Transverse colon (tissue), 4 donors: ENCODE results near the gene FAM13A. TPM values are rescaled to one million over a fixed set of nuclear protein-coding genes. Genes with fewer than 3 reads are reported as not detected.
A peak's percentile ranks its signal among the peaks of the same experiment; 100 is the strongest.

Experiments
- DNase-seq: peaks from one replicate; pipeline ENCODE4 v3.0.0-alpha.2; 2019
- H3K27ac ChIP-seq, 4 donors: fragments of 200-600 bp; sonication (generic); 2 replicates each; pipeline ENCODE4 v1.5.1; 2016 to 2018; ENCODE audit warnings: inconsistent platforms in 4 of 4
- H3K27me3 ChIP-seq: fragments of 200-600 bp; sonication (generic); 2 replicates; pipeline ENCODE4 v1.5.1; 2017; ENCODE audit warnings: inconsistent platforms
- H3K36me3 ChIP-seq, 4 donors: fragments of 200-600 bp; sonication (generic); 2 replicates each; pipeline ENCODE4 v1.5.1; 2017 to 2019; ENCODE audit warnings: inconsistent platforms in 4 of 4
- H3K4me1 ChIP-seq, 4 donors: fragments of 200-600 bp; sonication (generic); 2 replicates each; pipeline ENCODE4 v1.5.1; 2017 to 2020; ENCODE audit warnings: inconsistent platforms in 4 of 4
- H3K4me3 ChIP-seq, 4 donors: fragments of 200-600 bp; sonication (generic); 1 replicate in 1 of 4; 2 replicates in 3 of 4; pipeline versions ENCODE4 v1.5.1 to v1.6.1; 2017 to 2019; ENCODE audit warnings: inconsistent platforms in 4 of 4
- H3K9me3 ChIP-seq, 2 donors: fragments of 200-600 bp; sonication (generic); 2 replicates each; pipeline ENCODE4 v1.5.1; 2017 to 2019; ENCODE audit warnings: inconsistent platforms in 2 of 2
- EP300 ChIP-seq: sonication (generic); formaldehyde crosslinking; IDR thresholded peaks from one replicate; pipeline ENCODE4 v1.6.1; 2017; ENCODE audit warnings: antibody characterized with exemption, low read depth
- POLR2A ChIP-seq: fragments of 450-650 bp; IDR thresholded peaks from one replicate; pipeline ENCODE4 v1.6.1; 2016; ENCODE audit warnings: antibody characterized with exemption, mild to moderate bottlenecking, moderate library complexity
- POLR2AphosphoS5 ChIP-seq, 3 donors: sonication (generic); formaldehyde crosslinking; IDR thresholded peaks; one replicate each; pipeline ENCODE4 v1.6.1; 2016; ENCODE audit warnings: antibody characterized with exemption in 3 of 3
- WGBS, 2 donors: methylation state at CpG; one replicate each; pipeline ENCODE4 v1.1.5; 2018; ENCODE audit warnings: low coverage in 1 of 2; 5-methylcytosine and 5-hydroxymethylcytosine counted together
- in situ Hi-C, 4 donors: fragments of 200-750 bp; cut with MboI; loops; one replicate each; pipeline versions ENCODE4 v1.15.0 to v1.15.1; 2017; ENCODE audit warnings: low sequenced_read_pairs in 3 of 4, low pct_ligation_motif_present in 1 of 4, low pct_unique_long_range_greater_than_20kb in 1 of 4
- intact Hi-C: fragments of 100-400 bp; cut with DNase I; formaldehyde crosslinking; loops from one replicate; pipeline ENCODE4 v1.15.1; 2023; ENCODE audit warnings: low total_unique reads
- total RNA-seq, 4 donors: library from RNA; depleted of rRNA; stranded (reverse); fragments of >200 nt; gene quantifications; one replicate each; pipeline ENCODE4 v1.1.0, GENCODE V29; 2016
- TF ChIP-seq, protein P1 (sequence below), 5 experiments: fragments of 200-600 bp in 3 of 5; fragments of 450-650 bp in 2 of 5; sonication (generic) in 3 of 5; IDR thresholded peaks; 1 replicate in 2 of 5; 2 replicates in 3 of 5; pipeline ENCODE4 v1.5.1; 2016 to 2017; ENCODE audit warnings: antibody characterized with exemption in 5 of 5, inconsistent platforms in 3 of 5, mild to moderate bottlenecking in 2 of 5, moderate library complexity in 1 of 5

FAM13A gene
- total RNA-seq, 4 donors from 2014 or later, result 57.6 to 88.6 (median 67.6) TPM

DNA sequence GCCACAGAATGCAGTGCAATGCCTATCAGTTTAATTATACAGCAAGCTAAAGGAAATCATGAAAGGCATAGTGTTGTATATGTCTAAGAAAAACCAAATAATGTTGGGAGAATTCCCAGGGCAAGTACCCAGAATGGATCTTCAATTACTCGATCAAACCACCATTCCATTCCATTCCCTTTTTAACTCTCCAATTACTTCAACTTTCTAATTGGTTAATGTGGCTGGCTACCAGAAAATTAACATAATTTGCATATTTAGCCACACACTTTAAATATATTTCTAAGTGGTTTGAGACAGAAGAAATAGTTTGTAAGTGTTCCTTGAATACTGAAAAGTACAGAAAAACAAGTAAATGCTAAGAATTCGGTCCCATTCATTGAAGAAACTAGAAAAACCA lies 247.9 kb downstream of the FAM13A start:
- Histone ChIP-seq H3K4me1 (peaks cover 6 to 71% (median 32%) of the 10 kb centered on the region in 4 donors), H3K36me3 (no peaks in the 10 kb centered on the region), H3K27me3 (no peaks in the 10 kb centered on the region), H3K27ac (peak overlapping the region in 3 of 4 donors; percentile 10 to 41 (median 12)), H3K4me3 (no peak overlapping the region), H3K9me3 (no peaks in the 10 kb centered on the region)
- 74 to 82% methylated on average over 2 of the region's 2 CpGs for WGBS, 2 donors
- in situ Hi-C loops, result loop anchor here in 2 of 4 donors (25.0 kb wide), 2 partner anchors 203 to 272 kb away; no protein-coding TSS in a partner anchor
- intact Hi-C loops, result no loop called here
- no peak for TF ChIP-seq EP300
- no peak for TF ChIP-seq POLR2A
- TF ChIP-seq, protein P1, sequence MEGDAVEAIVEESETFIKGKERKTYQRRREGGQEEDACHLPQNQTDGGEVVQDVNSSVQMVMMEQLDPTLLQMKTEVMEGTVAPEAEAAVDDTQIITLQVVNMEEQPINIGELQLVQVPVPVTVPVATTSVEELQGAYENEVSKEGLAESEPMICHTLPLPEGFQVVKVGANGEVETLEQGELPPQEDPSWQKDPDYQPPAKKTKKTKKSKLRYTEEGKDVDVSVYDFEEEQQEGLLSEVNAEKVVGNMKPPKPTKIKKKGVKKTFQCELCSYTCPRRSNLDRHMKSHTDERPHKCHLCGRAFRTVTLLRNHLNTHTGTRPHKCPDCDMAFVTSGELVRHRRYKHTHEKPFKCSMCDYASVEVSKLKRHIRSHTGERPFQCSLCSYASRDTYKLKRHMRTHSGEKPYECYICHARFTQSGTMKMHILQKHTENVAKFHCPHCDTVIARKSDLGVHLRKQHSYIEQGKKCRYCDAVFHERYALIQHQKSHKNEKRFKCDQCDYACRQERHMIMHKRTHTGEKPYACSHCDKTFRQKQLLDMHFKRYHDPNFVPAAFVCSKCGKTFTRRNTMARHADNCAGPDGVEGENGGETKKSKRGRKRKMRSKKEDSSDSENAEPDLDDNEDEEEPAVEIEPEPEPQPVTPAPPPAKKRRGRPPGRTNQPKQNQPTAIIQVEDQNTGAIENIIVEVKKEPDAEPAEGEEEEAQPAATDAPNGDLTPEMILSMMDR (IDR thresholded peaks at IDR 0.05), result no peak
- TF ChIP-seq POLR2AphosphoS5 (IDR thresholded peaks at IDR 0.05), result no peak
- DNase-seq, result no peak

DNA sequence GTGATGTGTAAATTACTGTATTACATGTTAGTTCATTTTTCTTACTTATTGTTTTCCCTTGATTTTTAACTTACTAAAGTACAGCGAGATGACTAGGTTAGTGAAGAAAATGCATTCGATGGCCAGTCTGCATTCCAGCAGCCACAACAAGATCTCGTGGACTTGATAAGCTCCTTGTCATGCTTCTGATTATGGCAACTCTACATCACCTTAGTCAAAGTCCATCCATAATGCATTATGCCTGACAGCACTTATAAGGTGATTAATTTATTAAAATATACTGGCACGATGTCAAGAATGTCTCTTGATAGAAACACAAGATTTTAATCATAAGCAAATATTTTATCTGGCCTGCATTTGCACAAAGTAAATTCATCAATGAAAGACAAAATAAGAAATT lies 249.5 kb downstream of the FAM13A start:
- H3K4me1 ChIP-seq, result peaks cover 6 to 86% (median 39%) of the 10 kb centered on the region in 4 donors
- in situ Hi-C loops, result loop anchor here in 2 of 4 donors (25.0 kb wide), 2 partner anchors 205 to 270 kb away; no protein-coding TSS in a partner anchor
- intact Hi-C loops, result no loop called here
- no peak overlapping the region for H3K4me3 ChIP-seq
- DNase-seq, result no peak
- H3K36me3 ChIP-seq, result no peaks in the 10 kb centered on the region
- no peaks in the 10 kb centered on the region for H3K9me3 ChIP-seq
- H3K27ac ChIP-seq, result no peak overlapping the region
- no peaks in the 10 kb centered on the region for H3K27me3 ChIP-seq
- TF ChIP-seq POLR2AphosphoS5 (IDR thresholded peaks at IDR 0.05), result no peak
- no peak for TF ChIP-seq EP300
- TF ChIP-seq, protein P1 (IDR thresholded peaks at IDR 0.05), result no peak
- no peak for TF ChIP-seq POLR2A
- 87 to 89% methylated on average over 4 of the region's 4 CpGs for WGBS, 2 donors

DNA sequence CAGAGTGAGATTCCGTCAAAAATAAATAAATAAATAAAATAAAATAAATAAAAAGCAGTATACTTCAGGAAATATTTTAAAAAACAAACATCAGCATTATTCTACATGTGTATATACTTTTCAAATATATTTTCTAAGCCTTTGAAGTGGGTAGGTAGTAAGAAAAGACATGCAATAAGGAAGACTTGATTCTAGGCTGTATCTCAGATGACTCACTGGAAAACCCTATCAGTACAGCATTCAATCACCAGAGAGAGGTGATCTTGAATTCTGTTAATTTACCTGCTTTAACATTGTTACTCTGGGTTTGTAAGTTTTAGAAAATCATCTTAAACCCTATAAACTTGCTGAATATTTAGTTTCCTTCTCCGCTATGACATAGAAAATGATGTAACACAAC lies 252.8 kb downstream of the FAM13A start:
- H3K9me3 ChIP-seq, result no peaks in the 10 kb centered on the region
- no peaks in the 10 kb centered on the region for H3K36me3 ChIP-seq
- no peaks in the 10 kb centered on the region for H3K27me3 ChIP-seq
- peak overlapping the region; percentile 53 to 74 (median 60) for H3K27ac ChIP-seq
- in situ Hi-C loops, result loop anchor here in 2 of 4 donors (25.0 kb wide), 2 partner anchors 208 to 267 kb away; no protein-coding TSS in a partner anchor
- H3K4me1 ChIP-seq, result peaks cover 0 to 64% (median 25%) of the 10 kb centered on the region in 4 donors
- H3K4me3 ChIP-seq, result no peak overlapping the region
- TF ChIP-seq POLR2A (no peak), EP300 (no peak), POLR2AphosphoS5 (IDR thresholded peaks at IDR 0.05) (no peak)
- no peak for DNase-seq
- intact Hi-C loops, result no loop called here
- WGBS, 2 donors, result 62 to 100% methylated on average over 1 to 2 of the region's 2 CpGs

DNA sequence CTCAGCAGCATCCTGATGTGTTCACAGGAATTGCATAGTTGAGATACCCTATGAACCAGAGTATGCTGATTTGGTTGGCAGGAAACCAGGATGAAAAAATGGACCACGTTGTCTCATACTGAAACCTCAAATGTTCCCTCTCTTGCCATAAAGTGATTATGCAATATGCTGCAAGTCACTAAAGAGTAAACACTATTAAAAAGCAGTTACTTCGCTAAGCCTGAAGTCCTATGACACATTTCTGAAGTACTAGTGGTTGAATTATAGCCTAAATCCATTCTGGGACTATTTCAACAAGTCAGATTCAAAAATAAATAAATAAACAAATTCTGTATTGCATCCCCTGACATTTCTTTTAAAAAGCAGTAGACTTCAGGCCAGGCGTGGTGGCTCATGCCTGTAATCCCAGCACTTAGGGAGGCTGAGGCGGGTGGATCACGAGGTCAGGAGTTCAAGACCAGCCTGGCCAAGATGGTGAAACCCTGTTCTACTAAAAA lies 253.3 kb downstream of the FAM13A start:
- Histone ChIP-seq H3K27me3 (no peaks in the 10 kb centered on the region), H3K27ac (peak overlapping the region; percentile 53 to 74 (median 60)), H3K4me1 (peaks cover 0 to 58% (median 22%) of the 10 kb centered on the region in 4 donors), H3K4me3 (no peak overlapping the region), H3K36me3 (no peaks in the 10 kb centered on the region), H3K9me3 (no peaks in the 10 kb centered on the region)
- TF ChIP-seq EP300 (peak; percentile 67), POLR2AphosphoS5 (IDR thresholded peaks at IDR 0.05) (peak; percentile 21 to 91 (median 79)), POLR2A (no peak)
- in situ Hi-C loops, result loop anchor here in 2 of 4 donors (25.0 kb wide), 2 partner anchors 209 to 266 kb away; no protein-coding TSS in a partner anchor
- peak; percentile 43 for DNase-seq
- intact Hi-C loops, result no loop called here
- 10 to 30% methylated on average over 2 to 5 of the region's 5 CpGs for WGBS, 2 donors

DNA sequence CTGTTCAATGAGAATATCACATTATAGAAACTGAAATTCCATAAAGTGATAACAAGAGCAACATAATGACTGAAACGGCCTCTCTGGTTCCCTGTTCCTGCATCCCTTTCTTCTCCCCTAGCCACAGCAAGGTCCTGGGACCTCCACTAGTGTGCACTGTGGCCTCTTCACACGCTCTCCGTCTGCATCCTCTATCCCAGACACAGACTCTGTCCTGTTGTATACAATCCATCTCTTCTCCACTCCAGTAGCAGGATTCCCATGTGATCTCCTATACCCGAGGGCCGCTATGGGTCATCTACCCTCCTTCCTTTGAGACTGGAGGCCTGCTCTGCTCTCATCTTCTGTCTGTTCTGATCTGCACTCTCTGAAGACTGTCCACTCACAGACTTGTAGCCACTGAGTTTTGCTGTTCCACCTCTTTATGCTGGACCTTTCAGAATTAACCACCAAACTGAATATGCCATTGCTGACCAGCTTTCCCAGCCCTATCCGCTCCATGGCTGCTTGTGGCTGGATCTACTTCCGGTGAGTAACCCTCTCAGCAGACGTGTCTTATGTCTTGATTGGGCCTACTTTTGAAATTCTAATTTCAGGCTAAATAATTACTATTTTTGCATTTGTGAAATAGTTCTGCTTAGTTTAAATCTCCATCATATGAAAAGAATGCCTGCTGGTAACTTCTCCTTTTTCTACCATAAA lies 254.2 kb downstream of the FAM13A start:
- WGBS, 2 donors, result 82% methylated on average over 8 of the region's 8 CpGs
- H3K9me3 ChIP-seq, result no peaks in the 10 kb centered on the region
- in situ Hi-C loops, result loop anchor here in 2 of 4 donors (25.0 kb wide), 2 partner anchors 210 to 265 kb away; no protein-coding TSS in a partner anchor

More for the DNA sequence above, 254.2 kb downstream of the FAM13A start:
- TF ChIP-seq EP300 (no peak), POLR2A (no peak), POLR2AphosphoS5 (IDR thresholded peaks at IDR 0.05) (no peak)
- TF ChIP-seq, protein P1 (IDR thresholded peaks at IDR 0.05), result no peak
- Histone ChIP-seq H3K4me1 (peaks cover 0 to 50% (median 22%) of the 10 kb centered on the region in 4 donors), H3K36me3 (no peaks in the 10 kb centered on the region), H3K27me3 (no peaks in the 10 kb centered on the region), H3K4me3 (no peak overlapping the region), H3K27ac (peak overlapping the region; percentile 12 to 74 (median 47))
- intact Hi-C loops, result no loop called here
- DNase-seq, result no peak
